KMS-11 (cell line): Measurements from ENCODE around the gene GATA5.

Experiments used
- H2AFZ ChIP-seq: fragments of 200-600 bp; sonication (generic); 2 replicates; pipeline ENCODE4 v1.6.1; 2016; ENCODE audit warnings: antibody characterized with exemption, mixed run types, low read depth
- H3K27ac ChIP-seq: fragments of 200-600 bp; sonication (generic); 2 replicates; pipeline ENCODE4 v1.6.1; 2016; ENCODE audit warnings: mild to moderate bottlenecking, mixed run types
- H3K27me3 ChIP-seq: fragments of 200-600 bp; sonication (generic); 2 replicates; pipeline ENCODE4 v1.6.1; 2017; ENCODE audit warnings: mild to moderate bottlenecking, low read depth, mixed run types, moderate library complexity; ENCODE audit not compliant: insufficient read depth
- H3K36me3 ChIP-seq: fragments of 200-600 bp; sonication (generic); 2 replicates; pipeline ENCODE4 v1.6.1; 2017; ENCODE audit warnings: mild to moderate bottlenecking, mixed run types; ENCODE audit not compliant: insufficient read depth
- H3K4me1 ChIP-seq: fragments of 200-600 bp; sonication (generic); 2 replicates; pipeline ENCODE4 v1.6.1; 2016; ENCODE audit warnings: mild to moderate bottlenecking, low read depth, mixed run types; ENCODE audit not compliant: poor library complexity, severe bottlenecking
- H3K4me2 ChIP-seq: fragments of 200-600 bp; sonication (generic); 2 replicates; pipeline ENCODE4 v1.7.0; 2016; ENCODE audit warnings: mild to moderate bottlenecking, mixed run types
- H3K4me3 ChIP-seq: fragments of 200-600 bp; sonication (generic); IDR thresholded peaks from 2 replicates; pipeline ENCODE4 v1.6.1; 2017; ENCODE audit warnings: low read depth, low read length, mixed read lengths; ENCODE audit not compliant: insufficient read depth
- H3K79me2 ChIP-seq: fragments of 200-600 bp; sonication (generic); 2 replicates; pipeline ENCODE4 v1.6.1; 2016; ENCODE audit warnings: low read depth, mixed run types; ENCODE audit not compliant: insufficient read depth
- H3K9ac ChIP-seq: fragments of 200-600 bp; sonication (generic); 2 replicates; pipeline ENCODE4 v1.6.1; 2016; ENCODE audit warnings: mild to moderate bottlenecking, mixed run types
- H4K20me1 ChIP-seq: fragments of 200-600 bp; sonication (generic); 2 replicates; pipeline ENCODE4 v1.6.1; 2016; ENCODE audit warnings: mild to moderate bottlenecking, mixed run types; ENCODE audit not compliant: insufficient read depth
- CTCF ChIP-seq: fragments of 200-600 bp; sonication (generic); conservative IDR thresholded peaks from 2 replicates; pipeline ENCODE4 v1.6.1; 2017; ENCODE audit warnings: low read depth, mild to moderate bottlenecking, antibody characterized with exemption, low read length, moderate library complexity, mixed read lengths

Gene GATA5

GRCh38 chr20:62430866-62431447, 44.8 kb downstream of the GATA5 start:
- no peaks in the 10 kb centered on the region for H3K79me2 ChIP-seq
- H3K27ac ChIP-seq: no peak overlapping the region
- no peak overlapping the region for H3K4me2 ChIP-seq
- TF ChIP-seq CTCF: no peak
- H2AFZ ChIP-seq: no peak overlapping the region
- H3K36me3 ChIP-seq: no peaks in the 10 kb centered on the region
- H3K4me3 ChIP-seq: no peak overlapping the region
- H4K20me1 ChIP-seq: no peaks in the 10 kb centered on the region
- H3K9ac ChIP-seq: no peak overlapping the region
- H3K27me3 ChIP-seq: peaks cover 97% of the 10 kb centered on the region
- no peaks in the 10 kb centered on the region for H3K4me1 ChIP-seq

- Histone ChIP-seq H3K27ac (no peak overlapping the region), H3K36me3 (no peaks in the 10 kb centered on the region), H3K4me1 (no peaks in the 10 kb centered on the region), H3K79me2 (no peaks in the 10 kb centered on the region), H3K9ac (no peak overlapping the region), H3K27me3 (peaks cover 97% of the 10 kb centered on the region), H4K20me1 (no peaks in the 10 kb centered on the region), H3K4me3 (no peak overlapping the region), H3K4me2 (no peak overlapping the region), H2AFZ (no peak overlapping the region)
- TF ChIP-seq CTCF: no peak
These were observed 45.4 kb downstream of the GATA5 start for GRCh38 chr20:62430311-62430853.

GRCh38 chr20:62429455-62430310, 46.1 kb downstream of the GATA5 start:
- no peak overlapping the region for H2AFZ ChIP-seq
- H3K79me2 ChIP-seq: no peaks in the 10 kb centered on the region
- H3K4me2 ChIP-seq: no peak overlapping the region
- H4K20me1 ChIP-seq: no peaks in the 10 kb centered on the region
- TF ChIP-seq CTCF: no peak
- no peak overlapping the region for H3K9ac ChIP-seq
- no peaks in the 10 kb centered on the region for H3K4me1 ChIP-seq
- no peak overlapping the region for H3K27ac ChIP-seq
- no peaks in the 10 kb centered on the region for H3K36me3 ChIP-seq
- H3K27me3 ChIP-seq: peaks cover 97% of the 10 kb centered on the region
- H3K4me3 ChIP-seq: no peak overlapping the region

GRCh38 chr20:62428396-62429295, 47.1 kb downstream of the GATA5 start:
- Histone ChIP-seq H3K79me2 (no peaks in the 10 kb centered on the region), H3K9ac (no peak overlapping the region), H2AFZ (no peak overlapping the region), H3K4me3 (no peak overlapping the region), H3K4me1 (no peaks in the 10 kb centered on the region), H3K27me3 (peaks cover 97% of the 10 kb centered on the region), H4K20me1 (no peaks in the 10 kb centered on the region), H3K36me3 (no peaks in the 10 kb centered on the region), H3K4me2 (no peak overlapping the region), H3K27ac (no peak overlapping the region)
- TF ChIP-seq CTCF: no peak
